ENCODE measurements around the gene AUNIP. TPM values are rescaled to one million over a fixed set of nuclear protein-coding genes. Genes with fewer than 3 reads are reported as not detected.

The AUNIP gene
- total RNA-seq, 1 experiment from 2014 or later = 16.1 TPM

- TF ChIP-seq, protein P1, sequence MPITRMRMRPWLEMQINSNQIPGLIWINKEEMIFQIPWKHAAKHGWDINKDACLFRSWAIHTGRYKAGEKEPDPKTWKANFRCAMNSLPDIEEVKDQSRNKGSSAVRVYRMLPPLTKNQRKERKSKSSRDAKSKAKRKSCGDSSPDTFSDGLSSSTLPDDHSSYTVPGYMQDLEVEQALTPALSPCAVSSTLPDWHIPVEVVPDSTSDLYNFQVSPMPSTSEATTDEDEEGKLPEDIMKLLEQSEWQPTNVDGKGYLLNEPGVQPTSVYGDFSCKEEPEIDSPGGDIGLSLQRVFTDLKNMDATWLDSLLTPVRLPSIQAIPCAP (CRISPR knock-in tag; IDR thresholded peaks at IDR 0.05) = no peak
These were observed 52.8 kb downstream of the AUNIP start (continued) for GRCh38 chr1:25806418-25806817.

- Mint-ChIP-seq H3K4me3 (no peak overlapping the region), H3K36me3 (peaks cover 18% of the 10 kb centered on the region), H3K9me3 (no peaks in the 10 kb centered on the region), H3K27ac (no peak overlapping the region), H3K27me3 (ENCODE audit: low read depth) (no peaks in the 10 kb centered on the region), H3K4me1 (peaks cover 13% of the 10 kb centered on the region)
- TF ChIP-seq ATF1 (CRISPR knock-in tag; IDR thresholded peaks at IDR 0.05) (no peak), JAZF1 (CRISPR knock-in tag; IDR thresholded peaks at IDR 0.05) (no peak), SMAD3 (CRISPR knock-in tag; IDR thresholded peaks at IDR 0.05; ENCODE audit: borderline replicate concordance) (no peak), ZNF121 (CRISPR knock-in tag; IDR thresholded peaks at IDR 0.05) (no peak), CREB1 (CRISPR knock-in tag; IDR thresholded peaks at IDR 0.05) (no peak)
- DNase-seq (ENCODE audit: low spot score) (no peak), ATAC-seq (no peak)
- CTCF ChIA-PET = interaction anchor here (1.3 kb wide), 1 partner anchor 81 kb away, joined by 3 read pairs; no protein-coding TSS in a partner anchor
- POLR2A ChIA-PET = interaction anchor here (0.6 kb wide), 1 partner anchor 95 kb away, joined by 3 read pairs; no protein-coding TSS in a partner anchor
These were observed 53.4 kb downstream of the AUNIP start for GRCh38 chr1:25805863-25806225.

DNA sequence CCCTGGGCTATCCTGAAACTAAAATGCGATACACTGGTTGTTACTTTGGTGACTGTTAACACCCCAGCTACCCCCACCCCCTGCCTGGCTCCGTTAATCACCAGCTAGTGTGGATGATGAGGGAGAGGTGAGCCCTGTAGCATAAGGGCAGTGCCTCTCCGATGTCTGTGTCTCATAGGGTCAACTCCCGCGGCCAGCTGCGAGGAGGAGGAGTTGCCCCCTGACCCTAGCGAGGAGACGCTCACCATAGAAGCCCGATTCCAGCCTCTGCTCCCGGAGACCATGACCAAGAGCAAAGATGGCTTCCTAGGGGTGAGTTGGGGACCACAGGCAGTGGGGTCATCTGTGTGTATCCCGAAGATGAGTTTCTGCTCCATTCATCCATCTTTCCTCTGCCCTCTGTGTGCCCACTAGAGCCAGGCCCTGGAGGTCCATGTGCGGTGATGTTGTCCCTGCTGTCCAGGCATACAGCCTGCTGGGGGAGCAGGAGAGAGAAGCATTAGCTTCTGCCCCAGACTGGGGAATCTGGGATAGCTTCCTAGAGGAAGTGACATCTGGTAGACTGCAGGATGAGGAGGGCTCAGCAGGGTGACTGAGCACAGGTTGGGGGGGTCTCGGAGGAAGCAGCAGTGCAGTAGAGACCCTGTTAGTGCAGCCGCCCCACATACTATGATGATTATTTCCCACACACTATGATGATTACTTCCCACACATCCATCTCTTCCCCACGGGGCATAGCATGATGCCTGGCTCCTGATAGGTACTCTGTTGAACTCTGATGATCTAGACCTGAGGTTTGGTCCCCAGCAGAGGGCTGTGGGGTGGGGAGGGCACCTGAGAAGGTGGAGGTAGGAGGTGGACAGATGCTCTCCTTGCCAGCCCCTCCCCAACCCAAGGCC, 54.0 kb downstream of the AUNIP start:
- ChIA-PET CTCF (interaction anchor here (0.8 to 1.3 kb wide), 4 partner anchors 52 to 224 kb away, joined by 3 to 6 read pairs (median 3); no protein-coding TSS in a partner anchor), POLR2A (interaction anchor here (0.6 kb wide), 1 partner anchor 95 kb away, joined by 3 read pairs; no protein-coding TSS in a partner anchor)
- TF ChIP-seq CREB1 (CRISPR knock-in tag; IDR thresholded peaks at IDR 0.05) (no peak), ZNF138 (CRISPR knock-in tag; conservative IDR thresholded peaks at IDR 0.05) (no peak), NFATC4 (CRISPR knock-in tag; IDR thresholded peaks at IDR 0.05) (no peak), GRHL2 (CRISPR knock-in tag; IDR thresholded peaks at IDR 0.05; ENCODE audit: insufficient replicate concordance, severe bottlenecking) (no peak), RELA (CRISPR knock-in tag; IDR thresholded peaks at IDR 0.05; ENCODE audit: borderline replicate concordance) (no peak), ESRRA (CRISPR knock-in tag; IDR thresholded peaks at IDR 0.05; ENCODE audit: borderline replicate concordance) (no peak), TEAD1 (CRISPR knock-in tag; IDR thresholded peaks at IDR 0.05) (no peak), IRF2 (CRISPR knock-in tag; IDR thresholded peaks at IDR 0.05; ENCODE audit: borderline replicate concordance, low read depth) (no peak), ZNF671 (CRISPR knock-in tag; IDR thresholded peaks at IDR 0.05) (no peak), GTF2I (CRISPR knock-in tag; conservative IDR thresholded peaks at IDR 0.05) (no peak), EMX1 (CRISPR knock-in tag; IDR thresholded peaks at IDR 0.05) (no peak)
- H3K9me3 Mint-ChIP-seq = no peaks in the 10 kb centered on the region
- DNase-seq (ENCODE audit: low spot score) (no peak), ATAC-seq (no peak)
- peaks cover 18% of the 10 kb centered on the region for H3K36me3 Mint-ChIP-seq
- H3K4me3 Mint-ChIP-seq = no peak overlapping the region
- peaks cover 17% of the 10 kb centered on the region for H3K4me1 Mint-ChIP-seq
- no peak overlapping the region for H3K27ac Mint-ChIP-seq
- no peaks in the 10 kb centered on the region for H3K27me3 Mint-ChIP-seq (ENCODE audit: low read depth)

DNA sequence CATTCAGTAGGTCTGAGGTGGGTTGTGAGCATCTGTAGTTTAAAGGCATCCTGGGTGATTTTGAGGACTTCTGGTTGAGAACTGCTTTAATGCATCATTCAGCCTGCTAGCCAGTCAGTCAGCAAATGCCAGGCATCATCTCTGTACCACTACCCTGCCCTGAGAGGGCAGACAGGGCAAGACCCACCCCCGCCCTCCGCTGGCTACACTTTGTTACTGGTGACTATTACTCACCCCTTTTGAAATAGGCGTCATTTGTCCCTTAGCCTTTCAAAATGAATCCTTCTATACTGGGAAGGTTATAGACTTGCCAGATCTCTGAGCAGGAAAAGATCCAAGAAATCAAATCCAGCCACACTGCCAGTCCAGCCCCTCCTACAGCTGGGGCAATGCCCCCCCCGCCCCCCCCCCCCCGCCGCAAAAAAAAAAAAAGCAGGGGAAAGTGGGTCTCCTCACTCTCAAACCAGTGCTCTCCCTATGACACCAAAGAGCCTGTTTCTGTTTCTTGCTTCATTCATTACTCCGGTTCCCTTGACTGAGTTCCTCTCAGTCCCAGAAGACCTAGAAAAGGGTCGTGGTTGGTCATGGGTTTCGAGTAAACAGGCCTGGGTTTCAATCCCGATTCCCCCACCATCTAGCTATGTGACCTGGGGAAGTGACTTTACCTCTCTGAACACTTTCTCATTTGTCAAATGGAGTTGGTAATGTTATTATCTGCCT, 54.9 kb downstream of the AUNIP start:
- Mint-ChIP-seq H3K4me1 (peaks cover 20% of the 10 kb centered on the region), H3K36me3 (peaks cover 18% of the 10 kb centered on the region), H3K27ac (no peak overlapping the region), H3K9me3 (no peaks in the 10 kb centered on the region), H3K27me3 (ENCODE audit: low read depth) (no peaks in the 10 kb centered on the region; the same call in 1 of the 2 replicates), H3K4me3 (no peak overlapping the region)
- TF ChIP-seq, protein P2, sequence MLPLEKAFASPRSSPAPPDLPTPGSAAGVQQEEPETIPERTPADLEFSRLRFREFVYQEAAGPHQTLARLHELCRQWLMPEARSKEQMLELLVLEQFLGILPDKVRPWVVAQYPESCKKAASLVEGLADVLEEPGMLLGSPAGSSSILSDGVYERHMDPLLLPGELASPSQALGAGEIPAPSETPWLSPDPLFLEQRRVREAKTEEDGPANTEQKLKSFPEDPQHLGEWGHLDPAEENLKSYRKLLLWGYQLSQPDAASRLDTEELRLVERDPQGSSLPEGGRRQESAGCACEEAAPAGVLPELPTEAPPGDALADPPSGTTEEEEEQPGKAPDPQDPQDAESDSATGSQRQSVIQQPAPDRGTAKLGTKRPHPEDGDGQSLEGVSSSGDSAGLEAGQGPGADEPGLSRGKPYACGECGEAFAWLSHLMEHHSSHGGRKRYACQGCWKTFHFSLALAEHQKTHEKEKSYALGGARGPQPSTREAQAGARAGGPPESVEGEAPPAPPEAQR (CRISPR knock-in tag; IDR thresholded peaks at IDR 0.05) = no peak
- TF ChIP-seq ZNF425 (CRISPR knock-in tag; conservative IDR thresholded peaks at IDR 0.05) (no peak), RELA (CRISPR knock-in tag; IDR thresholded peaks at IDR 0.05; ENCODE audit: borderline replicate concordance) (no peak)
- TF ChIP-seq, protein P3, sequence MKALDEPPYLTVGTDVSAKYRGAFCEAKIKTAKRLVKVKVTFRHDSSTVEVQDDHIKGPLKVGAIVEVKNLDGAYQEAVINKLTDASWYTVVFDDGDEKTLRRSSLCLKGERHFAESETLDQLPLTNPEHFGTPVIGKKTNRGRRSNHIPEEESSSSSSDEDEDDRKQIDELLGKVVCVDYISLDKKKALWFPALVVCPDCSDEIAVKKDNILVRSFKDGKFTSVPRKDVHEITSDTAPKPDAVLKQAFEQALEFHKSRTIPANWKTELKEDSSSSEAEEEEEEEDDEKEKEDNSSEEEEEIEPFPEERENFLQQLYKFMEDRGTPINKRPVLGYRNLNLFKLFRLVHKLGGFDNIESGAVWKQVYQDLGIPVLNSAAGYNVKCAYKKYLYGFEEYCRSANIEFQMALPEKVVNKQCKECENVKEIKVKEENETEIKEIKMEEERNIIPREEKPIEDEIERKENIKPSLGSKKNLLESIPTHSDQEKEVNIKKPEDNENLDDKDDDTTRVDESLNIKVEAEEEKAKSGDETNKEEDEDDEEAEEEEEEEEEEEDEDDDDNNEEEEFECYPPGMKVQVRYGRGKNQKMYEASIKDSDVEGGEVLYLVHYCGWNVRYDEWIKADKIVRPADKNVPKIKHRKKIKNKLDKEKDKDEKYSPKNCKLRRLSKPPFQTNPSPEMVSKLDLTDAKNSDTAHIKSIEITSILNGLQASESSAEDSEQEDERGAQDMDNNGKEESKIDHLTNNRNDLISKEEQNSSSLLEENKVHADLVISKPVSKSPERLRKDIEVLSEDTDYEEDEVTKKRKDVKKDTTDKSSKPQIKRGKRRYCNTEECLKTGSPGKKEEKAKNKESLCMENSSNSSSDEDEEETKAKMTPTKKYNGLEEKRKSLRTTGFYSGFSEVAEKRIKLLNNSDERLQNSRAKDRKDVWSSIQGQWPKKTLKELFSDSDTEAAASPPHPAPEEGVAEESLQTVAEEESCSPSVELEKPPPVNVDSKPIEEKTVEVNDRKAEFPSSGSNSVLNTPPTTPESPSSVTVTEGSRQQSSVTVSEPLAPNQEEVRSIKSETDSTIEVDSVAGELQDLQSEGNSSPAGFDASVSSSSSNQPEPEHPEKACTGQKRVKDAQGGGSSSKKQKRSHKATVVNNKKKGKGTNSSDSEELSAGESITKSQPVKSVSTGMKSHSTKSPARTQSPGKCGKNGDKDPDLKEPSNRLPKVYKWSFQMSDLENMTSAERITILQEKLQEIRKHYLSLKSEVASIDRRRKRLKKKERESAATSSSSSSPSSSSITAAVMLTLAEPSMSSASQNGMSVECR (CRISPR knock-in tag; IDR thresholded peaks at IDR 0.05; ENCODE audit: borderline replicate concordance) = no peak
- ATAC-seq (no peak), DNase-seq (ENCODE audit: low spot score) (no peak)
- ChIA-PET POLR2A (no interaction called here), CTCF (interaction anchor here (0.8 to 1.3 kb wide), 5 partner anchors 53 to 225 kb away, joined by 3 to 6 read pairs (median 3); no protein-coding TSS in a partner anchor)

All from WTC11 (cell line).